Activated CD4-positive, alpha-beta T cell treated with anti-CD3 and anti-CD28 coated beads for 36 hours (primary cell): Measurements from ENCODE around the gene TMEM255B. TPM values are rescaled to one million over a fixed set of nuclear protein-coding genes. Genes with fewer than 3 reads are reported as not detected.
A peak's percentile ranks its signal among the peaks of the same experiment; 100 is the strongest.
"Not testable (repeated sequence)": the region's sequence is repeated elsewhere in the genome, so short reads cannot be mapped to it uniquely, and the experiment has no call there.

Experiments used
- ATAC-seq: fragments of 200-7000 bp; cut with Tn5 transposase; one replicate; pipeline ENCODE4 v1.10.0; 2021; ENCODE audit warnings: mild to moderate bottlenecking, moderate library complexity
- CTCF ChIA-PET: fragments of 350-600 bp; sonication (Branson Sonifier 250); formaldehyde crosslinking; loops from one replicate; lab custom pipeline; 2021; ENCODE audit warnings: antibody characterized with exemption; lab: Charles Lee
- POLR2A ChIA-PET: fragments of 350-600 bp; sonication (Branson Sonifier 250); formaldehyde crosslinking; loops from one replicate; lab custom pipeline; 2021; ENCODE audit warnings: antibody characterized with exemption, inconsistent platforms; lab: Charles Lee
- DNase-seq: peaks from one replicate; pipeline ENCODE4 v3.0.0-alpha.2; 2020
- H3K27ac Mint-ChIP-seq: one replicate; pipeline ENCODE4 v1.8.0; 2021; ENCODE audit warnings: mixed read lengths
- H3K27me3 Mint-ChIP-seq: one replicate; pipeline ENCODE4 v1.8.0; 2021; ENCODE audit warnings: mixed read lengths
- H3K36me3 Mint-ChIP-seq: one replicate; pipeline ENCODE4 v1.8.0; 2021; ENCODE audit warnings: low read depth, mixed read lengths
- H3K4me1 Mint-ChIP-seq: one replicate; pipeline ENCODE4 v1.8.0; 2021; ENCODE audit warnings: mixed read lengths
- H3K4me3 Mint-ChIP-seq: one replicate; pipeline ENCODE4 v1.8.0; 2021; ENCODE audit warnings: mild to moderate bottlenecking, moderate library complexity, mixed read lengths
- H3K9me3 Mint-ChIP-seq: one replicate; pipeline ENCODE4 v1.8.0; 2021; ENCODE audit warnings: low read depth, mixed read lengths
- intact Hi-C, 2 experiments: fragments of 100-400 bp; cut with DNase I in 1 of 2; cut with micrococcal nuclease in 1 of 2; formaldehyde crosslinking; loops; one replicate each; pipeline versions ENCODE4 v1.14.2 to v1.15.1; 2022 to 2024; cut with DNase I, micrococcal nuclease
- total RNA-seq, 2 experiments: library from RNA; stranded (reverse); gene quantifications; one replicate each; pipeline ENCODE4 v1.2.3, GENCODE V29; 2021

TMEM255B gene
- total RNA-seq, 2 experiments from 2014 or later: 0.74 to 1.3 TPM

- Mint-ChIP-seq H3K4me1 (peaks cover 4% of the 10 kb centered on the region), H3K27ac (no peak overlapping the region), H3K36me3 (no peaks in the 10 kb centered on the region), H3K4me3 (no peak overlapping the region), H3K27me3 (peaks cover 9% of the 10 kb centered on the region), H3K9me3 (no peaks in the 10 kb centered on the region)
- DNase-seq: peak; percentile 66
- intact Hi-C loops: no loop called here
- ChIA-PET POLR2A (no interaction called here), CTCF (no interaction called here)
- peak; percentile 74 for ATAC-seq
These were observed 26.3 kb downstream of the TMEM255B start for GRCh38 chr13:113785051-113786010.

GRCh38 chr13:113786262-113786841 lies 27.3 kb downstream of the TMEM255B start:
- CTCF ChIA-PET: no interaction called here
- DNase-seq (no peak), ATAC-seq (no peak)
- POLR2A ChIA-PET: no interaction called here
- Mint-ChIP-seq H3K4me3 (no peak overlapping the region), H3K27me3 (peaks cover 9% of the 10 kb centered on the region), H3K4me1 (peaks cover 4% of the 10 kb centered on the region), H3K9me3 (no peaks in the 10 kb centered on the region), H3K36me3 (no peaks in the 10 kb centered on the region), H3K27ac (no peak overlapping the region)
- intact Hi-C loops: no loop called here

GRCh38 chr13:113787694-113788093 lies 28.7 kb downstream of the TMEM255B start:
- no peak for ATAC-seq
- POLR2A ChIA-PET: no interaction called here
- CTCF ChIA-PET: no interaction called here
- intact Hi-C loops: no loop called here
- DNase-seq: no peak
- no peaks in the 10 kb centered on the region for H3K36me3 Mint-ChIP-seq
- peaks cover 9% of the 10 kb centered on the region for H3K27me3 Mint-ChIP-seq
- no peak overlapping the region for H3K27ac Mint-ChIP-seq
- H3K4me1 Mint-ChIP-seq: peaks cover 4% of the 10 kb centered on the region
- no peaks in the 10 kb centered on the region for H3K9me3 Mint-ChIP-seq
- H3K4me3 Mint-ChIP-seq: no peak overlapping the region

- Mint-ChIP-seq H3K27ac (no peak overlapping the region), H3K4me1 (peaks cover 4% of the 10 kb centered on the region), H3K4me3 (no peak overlapping the region), H3K27me3 (peaks cover 6% of the 10 kb centered on the region), H3K9me3 (no peaks in the 10 kb centered on the region), H3K36me3 (no peaks in the 10 kb centered on the region)
- ATAC-seq: no peak
- ChIA-PET POLR2A (no interaction called here), CTCF (no interaction called here)
- DNase-seq: no peak
- intact Hi-C loops: no loop called here
These were observed 29.5 kb downstream of the TMEM255B start for GRCh38 chr13:113788413-113789135.

GRCh38 chr13:113789167-113789566 lies 30.1 kb downstream of the TMEM255B start:
- no peaks in the 10 kb centered on the region for H3K9me3 Mint-ChIP-seq
- ATAC-seq: no peak
- peaks cover 6% of the 10 kb centered on the region for H3K27me3 Mint-ChIP-seq
- no peak for DNase-seq
- no peak overlapping the region for H3K4me3 Mint-ChIP-seq
- H3K27ac Mint-ChIP-seq: no peak overlapping the region
- intact Hi-C loops: no loop called here
- H3K36me3 Mint-ChIP-seq: no peaks in the 10 kb centered on the region
- POLR2A ChIA-PET: no interaction called here
- peaks cover 4% of the 10 kb centered on the region for H3K4me1 Mint-ChIP-seq
- CTCF ChIA-PET: no interaction called here

GRCh38 chr13:113789931-113790330 lies 30.9 kb downstream of the TMEM255B start:
- CTCF ChIA-PET, intact Hi-C loops, H3K4me3 Mint-ChIP-seq, H3K9me3 Mint-ChIP-seq, H3K27ac Mint-ChIP-seq, DNase-seq, H3K36me3 Mint-ChIP-seq, H3K4me1 Mint-ChIP-seq, H3K27me3 Mint-ChIP-seq, ATAC-seq, POLR2A ChIA-PET: not testable (repeated sequence)

- DNase-seq (no peak), ATAC-seq (no peak)
- ChIA-PET CTCF (no interaction called here), POLR2A (no interaction called here)
- Mint-ChIP-seq H3K4me1 (no peaks in the 10 kb centered on the region), H3K9me3 (no peaks in the 10 kb centered on the region), H3K27me3 (peaks cover 3% of the 10 kb centered on the region), H3K36me3 (no peaks in the 10 kb centered on the region), H3K27ac (no peak overlapping the region), H3K4me3 (no peak overlapping the region)
- intact Hi-C loops: no loop called here
These were observed 32.2 kb downstream of the TMEM255B start for GRCh38 chr13:113791226-113791625.

GRCh38 chr13:113791761-113792160 lies 32.7 kb downstream of the TMEM255B start:
- no peak overlapping the region for H3K4me3 Mint-ChIP-seq
- no peak overlapping the region for H3K27ac Mint-ChIP-seq
- intact Hi-C loops: no loop called here
- H3K27me3 Mint-ChIP-seq: peaks cover 3% of the 10 kb centered on the region
- H3K4me1 Mint-ChIP-seq: no peaks in the 10 kb centered on the region
- ATAC-seq (no peak), DNase-seq (no peak)
- CTCF ChIA-PET: interaction anchor here (0.6 kb wide), 1 partner anchor 185 kb away, joined by 3 read pairs; no protein-coding TSS in a partner anchor
- H3K36me3 Mint-ChIP-seq: no peaks in the 10 kb centered on the region
- POLR2A ChIA-PET: no interaction called here
- H3K9me3 Mint-ChIP-seq: no peaks in the 10 kb centered on the region

GRCh38 chr13:113792236-113792770 lies 33.3 kb downstream of the TMEM255B start:
- H3K36me3 Mint-ChIP-seq: no peaks in the 10 kb centered on the region
- H3K4me3 Mint-ChIP-seq: no peak overlapping the region
- no peaks in the 10 kb centered on the region for H3K9me3 Mint-ChIP-seq
- ChIA-PET POLR2A (no interaction called here), CTCF (interaction anchor here (0.6 kb wide), 1 partner anchor 184 kb away, joined by 3 read pairs; no protein-coding TSS in a partner anchor)
- no peak for DNase-seq
- H3K27me3 Mint-ChIP-seq: peaks cover 3% of the 10 kb centered on the region
- no peaks in the 10 kb centered on the region for H3K4me1 Mint-ChIP-seq
- no peak overlapping the region for H3K27ac Mint-ChIP-seq
- no peak for ATAC-seq
- intact Hi-C loops: no loop called here

- ChIA-PET POLR2A (no interaction called here), CTCF (no interaction called here)
- H3K27ac Mint-ChIP-seq: no peak overlapping the region
- DNase-seq (no peak), ATAC-seq (no peak)
- H3K4me1 Mint-ChIP-seq: no peaks in the 10 kb centered on the region
- intact Hi-C loops: no loop called here
- peaks cover 3% of the 10 kb centered on the region for H3K27me3 Mint-ChIP-seq
- no peaks in the 10 kb centered on the region for H3K36me3 Mint-ChIP-seq
- no peaks in the 10 kb centered on the region for H3K9me3 Mint-ChIP-seq
- no peak overlapping the region for H3K4me3 Mint-ChIP-seq
These were observed 34.1 kb downstream of the TMEM255B start for GRCh38 chr13:113792886-113793717.

- ATAC-seq: no peak
- no peak for DNase-seq
These were observed 34.7 kb downstream of the TMEM255B start for GRCh38 chr13:113793718-113794085.

More at GRCh38 chr13:113793718-113794085, 34.7 kb downstream of the TMEM255B start:
- Mint-ChIP-seq H3K36me3 (no peaks in the 10 kb centered on the region), H3K4me3 (no peak overlapping the region), H3K27me3 (peaks cover 3% of the 10 kb centered on the region), H3K9me3 (no peaks in the 10 kb centered on the region), H3K4me1 (no peaks in the 10 kb centered on the region), H3K27ac (no peak overlapping the region)
- POLR2A ChIA-PET: no interaction called here
- intact Hi-C loops: no loop called here
- CTCF ChIA-PET: no interaction called here
